ENCODE data around the gene TXNDC17. TPM values are rescaled to one million over a fixed set of nuclear protein-coding genes. Genes with fewer than 3 reads are reported as not detected.

TXNDC17 gene
- total RNA-seq, 6 experiments from 2014 or later: 115 to 154 (median 139) TPM

- DNase-seq: no peak
- TF ChIP-seq, protein P1, sequence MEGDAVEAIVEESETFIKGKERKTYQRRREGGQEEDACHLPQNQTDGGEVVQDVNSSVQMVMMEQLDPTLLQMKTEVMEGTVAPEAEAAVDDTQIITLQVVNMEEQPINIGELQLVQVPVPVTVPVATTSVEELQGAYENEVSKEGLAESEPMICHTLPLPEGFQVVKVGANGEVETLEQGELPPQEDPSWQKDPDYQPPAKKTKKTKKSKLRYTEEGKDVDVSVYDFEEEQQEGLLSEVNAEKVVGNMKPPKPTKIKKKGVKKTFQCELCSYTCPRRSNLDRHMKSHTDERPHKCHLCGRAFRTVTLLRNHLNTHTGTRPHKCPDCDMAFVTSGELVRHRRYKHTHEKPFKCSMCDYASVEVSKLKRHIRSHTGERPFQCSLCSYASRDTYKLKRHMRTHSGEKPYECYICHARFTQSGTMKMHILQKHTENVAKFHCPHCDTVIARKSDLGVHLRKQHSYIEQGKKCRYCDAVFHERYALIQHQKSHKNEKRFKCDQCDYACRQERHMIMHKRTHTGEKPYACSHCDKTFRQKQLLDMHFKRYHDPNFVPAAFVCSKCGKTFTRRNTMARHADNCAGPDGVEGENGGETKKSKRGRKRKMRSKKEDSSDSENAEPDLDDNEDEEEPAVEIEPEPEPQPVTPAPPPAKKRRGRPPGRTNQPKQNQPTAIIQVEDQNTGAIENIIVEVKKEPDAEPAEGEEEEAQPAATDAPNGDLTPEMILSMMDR (IDR thresholded peaks at IDR 0.05): no peak
- Mint-ChIP-seq H3K36me3 (ENCODE audit: low read depth) (no peaks in the 10 kb centered on the region), H3K4me3 (no peak overlapping the region), H3K4me1 (ENCODE audit: low read depth) (no peaks in the 10 kb centered on the region), H3K27ac (no peak overlapping the region), H3K9me3 (no peaks in the 10 kb centered on the region), H3K27me3 (ENCODE audit: insufficient read depth) (peaks cover 23% of the 10 kb centered on the region)
Measured at GRCh38 chr17:6675201-6675825, 34.5 kb downstream of the TXNDC17 start.

- H3K27me3 Mint-ChIP-seq (ENCODE audit: insufficient read depth): peaks cover 25% of the 10 kb centered on the region
- H3K36me3 Mint-ChIP-seq (ENCODE audit: low read depth): no peaks in the 10 kb centered on the region
- H3K9me3 Mint-ChIP-seq: no peaks in the 10 kb centered on the region
- no peaks in the 10 kb centered on the region for H3K4me1 Mint-ChIP-seq (ENCODE audit: low read depth)
- no peak overlapping the region for H3K27ac Mint-ChIP-seq
- no peak for DNase-seq
- H3K4me3 Mint-ChIP-seq: no peak overlapping the region
- TF ChIP-seq, protein P1 (IDR thresholded peaks at IDR 0.05): no peak
Measured at GRCh38 chr17:6676802-6677157, 35.9 kb downstream of the TXNDC17 start.

DNA sequence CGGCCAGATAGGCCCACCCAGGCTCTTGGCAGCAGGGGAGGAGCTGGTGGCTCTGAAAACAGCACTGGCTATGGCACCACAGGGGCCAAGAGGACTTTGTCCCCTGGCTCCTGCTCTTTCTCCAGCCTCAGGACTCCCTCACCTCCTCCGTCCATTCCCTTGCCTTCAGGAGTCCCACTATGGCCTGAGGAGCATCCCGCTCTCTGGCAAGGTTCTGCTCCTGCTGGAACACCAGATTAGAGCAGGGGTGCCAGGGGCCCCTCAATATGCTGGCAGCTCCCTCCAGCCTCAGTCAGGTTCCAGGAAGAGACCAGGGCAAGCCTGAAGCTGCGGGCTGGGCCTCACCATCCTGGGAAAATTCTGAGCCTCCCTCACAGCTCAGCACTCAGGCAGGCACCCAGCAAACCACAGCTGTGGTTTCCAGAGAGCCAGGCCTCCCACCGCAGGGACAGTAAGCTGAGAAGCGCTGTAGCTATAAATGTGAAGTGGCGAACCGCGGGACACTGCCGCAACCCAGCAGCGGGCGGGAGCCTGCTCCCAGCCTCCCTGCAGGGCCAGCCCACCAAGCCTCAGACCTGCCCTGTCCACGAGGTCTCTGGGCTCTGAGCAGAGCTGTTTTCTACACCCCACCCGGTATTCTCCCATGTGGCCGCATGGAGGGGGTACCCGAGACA lies 36.4 kb downstream of the TXNDC17 start:
- TF ChIP-seq, protein P1 (IDR thresholded peaks at IDR 0.05): no peak
- Mint-ChIP-seq H3K36me3 (ENCODE audit: low read depth) (no peaks in the 10 kb centered on the region), H3K4me3 (no peak overlapping the region), H3K4me1 (ENCODE audit: low read depth) (no peaks in the 10 kb centered on the region), H3K27me3 (ENCODE audit: insufficient read depth) (peaks cover 29% of the 10 kb centered on the region), H3K27ac (peak overlapping the region; percentile 46; the same call in 1 of the 2 replicates), H3K9me3 (no peaks in the 10 kb centered on the region)
- peak; percentile 58 for DNase-seq

- TF ChIP-seq, protein P1 (IDR thresholded peaks at IDR 0.05): no peak
- Mint-ChIP-seq H3K4me1 (ENCODE audit: low read depth) (no peaks in the 10 kb centered on the region), H3K27me3 (ENCODE audit: insufficient read depth) (peaks cover 30% of the 10 kb centered on the region), H3K36me3 (ENCODE audit: low read depth) (no peaks in the 10 kb centered on the region), H3K9me3 (no peaks in the 10 kb centered on the region), H3K27ac (no peak overlapping the region), H3K4me3 (no peak overlapping the region)
- no peak for DNase-seq
Measured at GRCh38 chr17:6677946-6678345, 37.1 kb downstream of the TXNDC17 start.

DNA sequence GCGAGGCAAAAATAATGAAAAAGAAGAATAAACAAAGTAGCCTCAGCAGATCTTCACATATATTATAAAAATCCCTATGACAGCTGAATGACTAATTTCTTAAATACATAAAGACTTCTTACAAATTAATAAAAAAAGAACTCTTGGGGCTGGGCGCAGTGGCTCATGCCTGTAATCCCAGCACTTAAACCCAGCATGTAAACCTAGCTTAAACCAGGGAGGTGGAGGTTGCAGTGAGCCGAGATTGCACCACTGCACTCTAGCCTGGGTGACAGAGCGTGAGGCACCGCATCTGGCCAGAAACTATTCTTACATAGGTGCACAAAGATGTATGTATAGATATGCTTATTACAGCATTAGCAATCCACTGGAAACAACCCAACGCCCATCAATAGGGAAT lies 38.4 kb downstream of the TXNDC17 start:
- TF ChIP-seq, protein P1 (IDR thresholded peaks at IDR 0.05): no peak
- DNase-seq: no peak
- Mint-ChIP-seq H3K36me3 (ENCODE audit: low read depth) (no peaks in the 10 kb centered on the region), H3K9me3 (no peaks in the 10 kb centered on the region), H3K27ac (no peak overlapping the region), H3K27me3 (ENCODE audit: insufficient read depth) (peaks cover 33% of the 10 kb centered on the region), H3K4me1 (ENCODE audit: low read depth) (no peaks in the 10 kb centered on the region), H3K4me3 (no peak overlapping the region)

Data from HFFc6 (cell line).